HG03064 (cell line): Measurements from ENCODE around the gene PDGFB.
A peak's percentile ranks its signal among the peaks of the same experiment; 100 is the strongest.

ENCODE experiments used
- ATAC-seq: cut with Tn5 transposase; IDR thresholded peaks from one replicate; pipeline ENCODE4 v1.9.1; 2021; ENCODE audit warnings: low read depth; ENCODE audit not compliant: unreplicated experiment

Gene PDGFB

DNA sequence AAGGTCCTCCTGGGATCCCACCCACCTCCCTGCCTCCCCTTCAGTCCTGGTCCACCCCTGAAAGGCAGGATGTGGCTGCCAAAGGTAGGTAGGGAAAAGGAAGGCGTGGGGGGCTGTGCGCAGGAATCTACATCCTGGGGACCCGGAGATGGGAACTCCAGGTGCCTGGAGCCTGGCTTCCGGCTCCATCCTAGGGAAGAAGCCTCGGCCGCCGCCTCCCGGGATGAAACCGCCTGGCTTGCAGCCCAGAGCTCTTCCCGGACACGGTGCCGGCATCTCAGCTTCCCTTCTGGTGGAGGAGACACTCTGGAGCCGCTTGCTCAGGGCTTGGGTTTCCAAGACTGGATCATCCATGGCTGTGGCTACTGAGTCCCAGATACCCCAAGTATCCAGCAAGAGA, 33.3 kb upstream of the PDGFB start:
- no peak for ATAC-seq

DNA sequence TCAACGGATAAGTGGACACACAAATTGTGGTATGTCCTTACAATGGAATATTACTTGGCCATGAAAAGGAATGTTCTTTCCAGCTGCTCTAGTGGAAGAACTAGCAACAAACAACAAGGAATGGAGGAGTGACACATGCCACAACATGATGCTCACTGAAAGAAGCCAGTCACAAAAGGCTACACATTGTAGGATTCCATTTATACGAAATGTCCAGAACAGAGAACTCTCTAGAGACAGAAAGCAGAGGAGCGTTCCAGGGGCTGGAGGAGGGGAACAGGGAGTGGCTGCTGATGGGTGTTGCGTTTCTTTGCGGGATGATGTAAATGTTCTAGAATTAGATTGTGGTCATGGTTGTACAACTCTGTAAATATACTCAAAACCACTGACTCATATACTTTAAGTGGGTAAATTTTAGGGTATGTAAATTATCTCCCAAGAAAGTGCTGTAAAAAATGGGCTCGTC, 32.4 kb upstream of the PDGFB start:
- ATAC-seq, result no peak

DNA sequence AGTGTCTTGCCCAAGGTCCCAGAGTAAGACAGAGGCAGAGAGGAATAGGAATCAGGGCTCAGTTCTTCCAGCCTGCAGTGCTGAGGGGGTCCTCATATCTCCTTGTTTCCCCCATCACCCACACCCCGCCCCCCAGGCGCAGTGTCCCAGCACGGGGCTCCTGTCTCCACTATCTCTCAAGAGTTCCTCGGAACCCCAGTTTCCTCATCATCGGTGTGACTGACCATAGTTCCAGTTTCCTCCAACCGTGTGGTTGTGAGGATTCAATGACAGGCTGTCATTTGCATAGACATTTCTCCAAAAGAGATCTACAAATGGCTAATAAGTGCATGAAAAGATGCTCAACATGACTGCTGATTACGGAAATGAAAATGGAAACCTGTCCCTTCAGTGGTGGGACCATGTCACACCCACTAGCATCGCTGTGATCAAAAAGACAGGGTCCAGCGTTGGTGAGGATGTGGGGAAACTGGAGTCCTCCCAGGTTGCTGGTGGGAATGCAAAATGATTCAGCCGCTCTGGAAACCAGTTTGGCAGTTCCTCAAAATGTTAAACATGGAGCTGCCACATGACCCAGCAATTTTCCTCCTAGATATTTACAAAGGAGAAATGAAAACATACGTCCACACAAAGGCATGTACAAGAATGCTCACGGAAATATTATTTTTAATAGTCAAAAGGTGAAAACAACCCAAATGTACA, 31.8 kb upstream of the PDGFB start:
- ATAC-seq, result no peak

DNA sequence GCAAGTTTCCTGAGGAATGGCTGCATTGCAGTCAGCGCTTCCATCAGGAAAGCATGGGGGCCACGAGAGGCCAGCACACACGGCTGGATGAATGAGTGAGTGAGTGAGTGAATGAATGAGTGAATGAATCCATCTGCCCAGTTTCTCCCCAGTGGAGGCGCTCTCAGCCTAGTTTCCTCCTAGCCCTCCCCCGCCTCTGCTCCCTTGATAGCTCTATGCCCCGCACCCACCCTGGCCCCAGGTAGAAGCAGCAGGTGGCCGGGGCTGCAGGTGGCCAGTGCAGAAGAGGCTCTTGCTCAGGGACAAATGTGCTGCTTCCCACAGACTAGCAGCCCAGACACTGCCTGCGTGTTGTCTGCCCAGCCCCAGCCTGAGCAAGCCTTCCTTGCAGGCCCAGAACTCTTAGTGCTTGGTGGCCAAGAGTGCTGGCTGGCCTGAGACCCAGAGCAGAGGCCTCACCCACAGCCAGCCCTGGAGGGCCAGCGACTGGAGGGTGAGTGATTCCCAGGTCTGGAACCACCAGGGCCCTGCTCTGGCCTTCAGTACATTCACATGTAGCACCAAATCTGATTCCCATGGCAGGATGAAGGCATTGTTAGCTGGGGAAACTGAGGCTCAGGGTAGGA, 31.1 kb upstream of the PDGFB start:
- ATAC-seq, result no peak

DNA sequence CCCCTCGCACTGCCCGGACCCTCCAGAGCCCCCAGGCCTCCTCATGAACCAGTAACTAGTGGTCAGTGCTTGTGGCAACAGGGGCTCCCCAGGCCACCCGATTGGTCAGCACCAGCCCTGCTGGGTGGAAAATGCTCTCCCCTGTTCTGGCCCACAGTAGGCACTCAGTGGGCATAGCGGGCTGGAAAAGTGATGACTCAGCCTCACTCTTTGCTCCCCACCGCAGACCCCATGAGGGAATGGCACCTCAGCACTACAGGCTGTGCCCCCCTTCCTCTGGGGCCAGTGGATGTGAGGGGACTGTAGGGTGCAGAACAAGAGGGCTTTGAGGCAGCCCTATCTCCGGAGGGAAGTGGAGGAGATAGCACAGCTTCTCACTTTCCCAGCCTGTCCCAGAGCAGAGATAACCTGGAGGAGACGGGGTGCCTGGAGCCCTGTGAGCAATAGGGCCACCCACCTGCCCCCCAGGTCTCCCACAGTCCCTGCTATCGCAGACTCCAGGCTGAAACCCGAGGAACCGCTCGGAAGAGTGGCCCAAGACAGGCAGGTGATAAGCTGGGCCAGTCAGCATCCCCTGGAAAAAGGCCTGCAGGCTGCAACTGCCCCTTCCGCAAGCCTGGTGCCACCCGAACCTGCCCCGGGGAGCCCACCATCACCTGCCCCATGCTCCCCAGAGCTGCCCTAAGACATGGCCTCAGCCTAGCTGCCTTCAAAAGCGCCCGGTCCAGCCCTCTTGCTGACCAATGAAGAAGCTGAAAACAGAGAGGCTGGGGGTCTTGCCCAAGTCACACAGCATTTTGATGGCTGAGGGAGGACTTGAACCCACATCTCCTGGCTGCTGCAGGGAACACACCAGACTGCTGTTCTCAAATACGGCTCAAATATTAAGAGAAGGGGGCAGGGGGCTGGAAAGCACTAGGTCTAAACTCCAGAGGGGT, 29.4 kb upstream of the PDGFB start:
- no peak for ATAC-seq

DNA sequence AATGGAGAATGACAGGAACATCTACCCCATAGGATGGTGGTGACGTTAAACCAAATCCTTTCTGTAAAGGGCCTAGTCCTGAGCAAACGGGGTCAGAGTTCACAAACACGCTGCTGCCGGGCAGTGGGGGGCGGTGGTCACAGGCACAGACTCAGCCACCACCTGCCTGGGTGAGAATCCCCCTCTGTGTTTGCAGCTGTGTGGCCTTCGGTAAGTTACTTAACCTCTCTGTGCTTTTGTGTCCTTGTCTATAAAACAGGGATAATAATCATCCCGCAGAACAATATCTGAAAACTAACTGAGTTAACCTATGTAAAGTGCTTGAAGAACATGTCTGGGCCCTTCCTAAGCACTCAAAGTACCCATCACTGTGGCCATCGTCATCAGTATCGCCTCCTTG, 26.0 kb upstream of the PDGFB start:
- ATAC-seq, result no peak

DNA sequence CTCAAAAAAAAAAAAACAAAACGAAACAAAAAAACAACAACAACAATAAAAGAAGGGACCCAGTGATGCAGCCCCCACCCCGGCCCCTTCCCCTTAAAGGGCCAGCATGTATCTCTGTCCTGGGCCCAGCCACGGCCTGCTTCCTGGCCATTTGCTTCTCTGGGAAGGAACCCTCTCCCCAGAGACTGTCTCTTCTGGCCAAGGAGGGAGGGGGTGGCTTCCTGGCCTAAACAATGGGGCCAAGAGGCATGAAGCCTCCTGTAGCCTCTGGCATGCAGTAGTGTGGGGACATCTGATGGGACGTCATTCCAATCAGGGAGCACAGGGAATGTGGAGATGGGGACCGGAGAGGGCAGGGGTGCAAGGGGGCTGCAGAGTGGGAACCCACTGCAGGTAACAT, 25.5 kb upstream of the PDGFB start:
- no peak for ATAC-seq

DNA sequence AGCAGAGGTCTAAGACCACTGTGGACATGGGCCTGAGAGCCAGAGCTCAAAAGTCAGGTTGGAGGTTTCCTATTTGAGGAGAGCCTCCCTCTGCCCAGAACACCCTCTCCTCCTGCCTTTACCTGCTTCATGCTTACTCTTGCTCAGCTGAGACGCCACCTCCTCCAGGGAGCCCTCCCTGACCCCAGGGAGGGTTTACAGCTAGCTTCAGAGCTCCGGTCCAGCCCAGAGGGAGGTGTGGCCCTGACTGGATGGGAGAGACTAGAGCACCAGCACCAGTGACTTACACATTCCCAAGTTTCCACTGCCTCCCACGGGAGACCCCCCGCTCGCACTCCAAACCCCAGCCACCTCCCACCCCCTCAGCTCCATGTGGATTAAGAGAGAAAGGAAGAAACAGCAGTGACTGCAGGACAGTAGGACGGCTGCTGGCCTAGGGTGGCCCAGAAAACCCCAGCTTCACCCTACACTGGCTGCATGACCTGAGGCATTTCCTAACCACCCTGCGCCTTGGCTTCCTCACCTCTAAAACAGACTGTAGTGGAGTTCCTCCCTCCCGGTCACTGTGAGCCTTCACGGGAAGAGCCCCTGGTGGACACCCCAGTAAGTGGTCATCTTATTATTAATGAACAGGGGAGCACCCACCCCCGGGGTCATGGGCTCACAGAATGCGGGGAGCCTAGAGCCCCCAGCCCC, 24.5 kb upstream of the PDGFB start:
- no peak for ATAC-seq

DNA sequence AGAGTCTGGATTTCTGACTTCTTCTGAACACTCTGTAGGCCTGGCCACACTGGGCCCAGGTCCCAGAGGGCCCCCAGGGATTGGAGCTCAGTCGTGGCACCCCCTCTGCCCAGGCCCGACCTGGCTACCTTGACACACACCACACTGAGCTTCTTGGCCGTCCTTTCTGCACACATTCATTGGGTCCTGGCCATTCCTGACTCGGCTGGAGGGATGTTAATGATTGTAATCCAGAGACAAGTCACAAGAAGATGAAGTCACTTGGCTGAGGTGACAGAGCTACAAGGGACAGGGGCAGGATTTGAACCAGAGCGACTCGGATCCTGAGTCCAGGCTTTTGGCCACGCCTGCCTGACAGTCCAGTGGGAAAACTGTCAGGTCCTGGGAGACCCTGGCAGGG, 23.9 kb upstream of the PDGFB start:
- no peak for ATAC-seq

DNA sequence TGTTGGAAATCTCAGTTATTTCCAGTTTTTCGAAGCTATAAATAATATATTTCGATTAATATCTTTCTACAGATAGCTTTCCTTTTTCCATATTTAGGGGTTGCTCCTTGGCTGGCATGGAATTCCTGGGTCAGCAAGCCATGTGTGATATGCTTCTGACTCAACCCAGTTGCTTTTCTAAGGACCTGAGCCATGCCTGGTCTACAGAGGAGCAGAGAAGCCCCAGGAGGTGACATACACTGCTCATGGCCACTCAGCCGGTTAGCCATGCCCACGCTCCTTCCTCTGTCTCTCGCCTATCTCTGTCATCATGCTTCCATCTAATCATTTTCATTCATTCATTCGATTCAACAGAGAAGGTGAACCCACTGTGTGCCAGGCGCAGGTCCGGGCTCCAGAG, 23.2 kb upstream of the PDGFB start:
- ATAC-seq, result no peak

DNA sequence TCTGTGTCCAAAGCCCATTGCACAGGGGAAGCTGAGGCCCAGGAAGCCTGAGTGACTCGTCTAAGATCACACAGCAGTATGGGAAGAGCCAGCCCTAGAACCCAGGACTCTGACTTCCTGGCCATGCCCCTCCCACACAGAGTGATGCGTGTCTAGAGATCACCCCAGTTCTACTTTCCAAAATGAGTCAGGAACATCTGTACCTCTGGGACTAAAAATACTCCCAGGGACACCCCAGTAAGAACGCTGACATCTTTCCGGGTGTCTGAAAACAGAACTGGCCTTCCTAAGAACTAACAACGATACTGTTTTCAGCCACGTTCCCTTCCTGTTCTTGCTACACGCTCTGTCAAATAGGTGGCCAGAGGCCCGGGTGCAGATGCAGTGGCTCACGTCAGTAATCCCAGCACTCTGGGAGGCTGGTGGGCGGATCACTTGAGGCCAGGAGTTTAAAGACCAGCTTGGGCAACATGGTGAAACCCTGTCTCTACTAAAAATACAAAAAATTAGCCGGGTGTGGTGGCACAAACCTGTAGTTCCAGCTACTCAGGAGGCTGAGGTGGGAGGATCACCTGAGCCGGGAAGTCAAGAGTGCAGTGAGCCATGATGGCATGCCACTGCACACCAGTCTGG, 21.7 kb upstream of the PDGFB start:
- ATAC-seq, result peak; percentile 73

DNA sequence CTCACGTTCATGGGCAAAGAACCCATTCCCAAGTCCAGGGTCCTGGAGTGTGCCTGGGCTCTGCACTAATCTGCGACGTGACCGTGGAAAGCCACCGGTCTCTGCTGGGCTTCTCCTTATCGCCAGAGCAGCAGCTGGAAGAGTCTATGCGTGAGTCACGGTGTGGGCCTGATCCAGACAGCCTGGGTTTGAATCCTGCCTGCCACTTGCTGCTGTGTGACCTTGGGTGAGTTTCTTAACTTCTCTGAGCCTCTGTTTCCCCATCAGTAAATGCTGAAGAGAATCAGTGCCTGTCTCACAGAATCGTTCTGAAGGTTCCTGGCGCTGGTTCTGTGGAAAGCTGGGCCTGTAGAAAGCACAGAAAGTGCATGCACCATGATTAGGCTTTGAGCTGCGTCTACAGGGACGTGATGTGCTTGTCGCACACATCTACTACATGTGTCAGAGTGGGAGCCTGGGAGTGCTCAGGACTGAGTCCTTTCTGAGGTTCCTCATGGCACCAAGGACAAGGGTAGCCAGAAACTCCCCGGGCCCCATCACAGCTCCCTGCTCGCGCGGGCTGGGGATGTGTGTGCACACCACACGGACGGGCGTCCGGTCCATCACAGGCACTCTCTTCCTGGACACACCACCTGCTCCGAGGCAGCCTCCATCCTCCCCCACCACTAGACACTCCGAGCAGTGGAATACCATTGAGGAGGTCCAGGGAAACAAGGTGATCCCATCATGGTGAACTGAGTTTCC, 20.5 kb upstream of the PDGFB start:
- no peak for ATAC-seq

DNA sequence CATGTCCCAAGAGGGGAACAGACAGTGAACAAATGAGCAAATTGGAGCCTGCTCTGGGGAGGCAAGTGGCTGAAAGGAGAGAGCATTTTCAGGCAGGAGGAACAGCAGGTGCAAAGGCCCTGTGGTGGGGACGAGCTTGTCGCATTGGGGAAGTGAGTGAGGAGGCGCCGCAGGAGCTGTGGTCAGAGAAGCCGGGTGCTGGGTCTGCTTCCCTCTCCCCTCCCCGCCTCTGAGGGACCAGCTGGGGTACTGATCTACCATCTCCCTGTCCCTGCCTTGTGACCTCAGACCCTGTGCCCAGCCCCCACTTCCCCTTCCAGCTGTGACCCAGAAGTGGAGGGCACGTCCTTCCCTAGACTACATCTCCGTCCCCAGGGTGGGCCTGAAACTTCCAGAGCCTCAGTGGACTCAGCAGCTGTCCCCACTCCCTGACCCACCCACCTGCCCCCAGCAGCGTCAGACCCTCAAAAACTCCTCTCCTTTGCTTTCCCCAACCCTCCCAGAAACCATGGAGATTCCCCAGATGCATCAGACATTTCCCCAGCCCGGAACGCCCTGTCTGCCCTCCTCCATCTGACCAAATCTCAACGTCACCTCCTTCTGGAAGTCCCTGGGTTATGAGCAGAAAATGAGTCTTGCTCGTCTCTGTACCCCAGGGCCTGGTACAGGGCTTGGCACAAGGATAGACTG, 19.7 kb upstream of the PDGFB start:
- ATAC-seq, result no peak

DNA sequence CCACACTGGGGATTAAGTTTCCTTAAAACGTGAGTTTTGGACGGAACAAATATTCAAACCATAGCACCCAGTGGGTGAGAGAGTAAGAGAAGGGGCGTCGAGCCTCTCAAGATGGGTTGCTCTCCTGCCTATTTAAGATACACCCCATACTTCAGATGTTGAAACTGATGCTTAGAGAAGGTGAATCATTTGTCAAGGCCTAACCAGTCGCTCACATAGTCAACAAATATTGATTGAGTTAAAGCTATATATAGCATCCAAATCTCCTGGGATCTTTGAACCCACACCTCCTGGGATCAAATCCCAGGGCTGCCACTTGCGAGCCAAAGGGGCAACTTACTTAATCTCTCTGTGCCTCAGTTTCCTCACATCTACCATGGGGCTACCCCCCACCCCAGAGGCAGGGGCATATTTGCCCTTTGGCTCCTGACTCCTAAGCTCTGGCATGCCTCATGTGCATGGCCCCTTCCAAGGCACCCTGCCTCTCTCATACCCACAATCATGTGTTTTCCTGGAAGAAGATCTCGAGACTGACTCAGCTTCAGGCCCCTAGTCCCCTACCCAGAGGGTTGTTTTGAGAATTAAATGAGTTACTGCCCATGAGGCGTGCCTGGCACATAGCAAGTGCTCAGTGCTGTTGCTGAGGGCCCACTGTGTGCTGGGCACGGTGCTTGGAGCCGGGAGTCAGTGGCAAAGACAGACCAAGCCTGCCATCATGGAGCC, 19.0 kb upstream of the PDGFB start:
- ATAC-seq, result no peak

DNA sequence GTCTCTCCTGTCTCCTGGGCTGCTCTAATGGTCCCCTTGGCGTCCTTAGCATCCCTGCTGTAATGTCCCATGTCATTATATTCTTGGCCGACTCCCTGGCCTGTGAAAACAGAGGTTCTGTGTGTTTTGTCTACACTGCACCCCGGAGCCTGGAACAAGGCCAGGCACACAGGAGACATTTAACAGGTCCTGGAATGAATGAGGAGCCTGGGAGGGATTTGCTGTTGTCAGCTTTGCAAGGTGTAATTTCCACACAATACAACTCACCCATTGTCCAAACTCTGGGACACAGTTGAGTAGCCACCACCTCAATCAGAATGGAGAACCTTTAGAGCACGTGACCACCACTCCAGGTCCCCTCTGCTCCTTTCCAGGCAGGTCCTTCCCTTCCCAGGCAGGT, 14.9 kb upstream of the PDGFB start:
- no peak for ATAC-seq

DNA sequence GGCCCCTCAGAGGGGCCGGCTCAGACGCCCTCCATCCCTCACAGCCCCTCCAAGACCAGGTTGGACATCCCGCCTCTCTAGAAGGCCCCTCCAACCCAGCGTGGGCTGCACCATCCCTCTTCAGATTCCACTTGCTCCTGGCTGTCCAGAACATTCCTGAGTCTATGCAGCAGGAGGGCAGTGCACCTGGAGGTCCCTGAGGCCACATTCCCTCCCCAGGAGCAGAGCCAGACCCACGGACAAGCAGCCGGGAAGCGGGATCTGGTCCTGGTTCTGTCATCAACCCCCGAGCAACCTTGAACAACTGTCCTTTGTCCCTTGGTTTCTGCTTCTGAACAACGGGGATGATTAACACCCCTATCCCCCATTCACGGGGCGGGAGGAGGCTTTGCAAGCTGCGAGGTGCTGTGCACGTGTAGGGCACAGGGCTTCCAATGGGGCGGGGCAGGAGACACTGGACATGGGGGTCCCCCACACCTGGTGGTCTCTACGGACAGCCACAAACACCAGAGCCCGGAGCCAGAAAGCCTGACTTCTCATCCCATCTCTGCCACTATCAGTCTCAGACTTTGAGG, 13.2 kb upstream of the PDGFB start:
- no peak for ATAC-seq

DNA sequence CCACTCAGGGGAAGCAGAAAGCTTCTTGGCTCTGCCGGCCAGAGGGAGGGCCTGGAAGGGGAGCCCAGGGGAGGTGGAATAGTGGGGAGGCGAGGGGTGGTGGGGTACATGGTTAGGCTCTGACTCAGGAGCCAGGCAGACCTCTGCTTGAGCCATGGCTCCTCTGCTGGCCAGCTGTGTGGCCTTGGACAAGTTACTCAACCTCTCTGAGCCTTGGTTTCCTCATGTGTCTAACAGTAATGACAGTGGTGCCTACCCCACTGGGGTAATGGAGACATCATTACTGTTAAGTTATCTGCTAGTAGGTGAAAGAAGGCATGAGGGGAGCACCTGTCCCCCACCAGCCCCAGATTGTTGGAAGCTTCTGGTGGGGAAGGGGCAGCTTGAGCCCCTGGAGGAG, 12.2 kb upstream of the PDGFB start:
- ATAC-seq, result no peak

DNA sequence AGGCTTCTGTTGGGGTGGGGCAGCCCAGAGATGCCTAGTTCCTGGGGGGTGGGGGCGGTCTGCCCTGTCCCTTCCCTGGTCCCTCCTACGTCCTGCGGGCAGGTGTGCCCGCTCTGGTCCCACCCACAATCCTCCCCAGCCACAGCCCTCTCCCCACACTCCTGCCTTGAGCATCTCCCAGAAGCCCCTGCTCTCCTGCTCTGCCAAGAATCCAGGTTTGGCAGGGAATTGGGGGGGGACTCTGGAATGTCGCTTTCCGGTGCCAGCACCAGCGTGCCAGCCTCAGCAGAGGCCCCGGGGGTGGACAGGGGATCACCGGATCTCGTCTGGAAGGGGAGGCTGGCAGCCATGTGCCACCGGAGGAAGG, 11.4 kb upstream of the PDGFB start:
- ATAC-seq, result no peak
